ENCODE data around the gene ACTL10.

ACTL10 gene

DNA sequence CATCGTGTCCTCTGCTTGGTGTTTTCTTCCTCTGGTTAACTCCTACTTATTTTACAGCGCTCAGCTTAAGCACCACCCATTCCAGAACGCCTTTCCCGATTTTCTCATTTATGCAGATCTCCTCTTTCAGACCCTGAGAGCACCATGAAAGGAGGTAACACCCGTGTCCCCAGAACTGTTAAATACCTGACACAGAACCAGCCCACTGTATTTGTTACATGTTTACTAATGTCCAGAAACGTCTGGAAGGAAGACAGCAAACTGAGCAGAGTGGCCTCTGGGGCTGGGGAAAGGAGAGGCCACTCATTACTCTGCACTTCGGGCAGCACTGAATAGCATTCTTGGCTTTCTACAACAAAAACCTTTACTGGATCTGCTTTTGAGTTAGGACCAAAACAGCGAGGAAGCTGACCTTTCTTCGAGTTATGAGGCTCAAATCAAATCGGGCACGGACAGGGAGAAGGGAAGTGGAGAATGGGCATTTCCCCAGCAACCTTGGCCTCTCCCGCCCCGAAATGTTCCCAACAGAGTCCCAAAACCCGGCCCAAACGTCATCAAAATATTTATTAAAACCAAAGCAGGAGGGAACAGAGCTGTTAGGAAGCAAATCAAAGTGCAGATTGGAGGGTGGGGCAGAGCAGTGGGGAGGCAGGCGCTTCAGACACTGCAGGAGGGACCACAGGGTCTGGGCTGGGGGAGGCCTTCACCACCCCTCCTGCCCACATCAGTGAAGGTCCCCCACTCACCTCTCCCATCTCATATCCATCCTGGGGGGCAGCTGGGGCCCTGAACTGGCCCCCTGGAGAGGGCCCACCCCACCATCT lies 8.6 kb downstream of the ACTL10 start:
- DNase-seq (ENCODE audit: extremely low read depth in 1 of 2, low read depth in 1 of 2) = no peak

DNA sequence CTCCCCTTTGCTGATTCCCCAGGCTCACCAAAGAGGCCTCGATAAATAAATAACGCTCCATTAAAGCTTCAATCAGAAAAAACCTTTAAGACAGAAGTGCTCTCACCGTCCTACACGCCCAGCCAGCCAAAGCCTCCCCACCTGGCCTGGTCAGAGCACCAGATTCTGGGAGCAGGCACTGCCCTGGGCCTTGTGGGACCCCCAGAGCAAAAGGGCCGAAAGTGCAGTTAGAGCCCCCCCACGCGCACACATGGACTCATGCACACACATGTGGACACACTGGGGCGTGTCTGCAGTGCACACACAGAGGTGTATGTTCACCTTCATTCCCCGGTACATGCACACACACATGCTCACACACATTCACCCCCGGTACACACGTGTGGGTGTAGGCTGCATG lies 9.4 kb downstream of the ACTL10 start:
- DNase-seq (ENCODE audit: extremely low read depth in 1 of 2, low read depth in 1 of 2) = no peak

DNA sequence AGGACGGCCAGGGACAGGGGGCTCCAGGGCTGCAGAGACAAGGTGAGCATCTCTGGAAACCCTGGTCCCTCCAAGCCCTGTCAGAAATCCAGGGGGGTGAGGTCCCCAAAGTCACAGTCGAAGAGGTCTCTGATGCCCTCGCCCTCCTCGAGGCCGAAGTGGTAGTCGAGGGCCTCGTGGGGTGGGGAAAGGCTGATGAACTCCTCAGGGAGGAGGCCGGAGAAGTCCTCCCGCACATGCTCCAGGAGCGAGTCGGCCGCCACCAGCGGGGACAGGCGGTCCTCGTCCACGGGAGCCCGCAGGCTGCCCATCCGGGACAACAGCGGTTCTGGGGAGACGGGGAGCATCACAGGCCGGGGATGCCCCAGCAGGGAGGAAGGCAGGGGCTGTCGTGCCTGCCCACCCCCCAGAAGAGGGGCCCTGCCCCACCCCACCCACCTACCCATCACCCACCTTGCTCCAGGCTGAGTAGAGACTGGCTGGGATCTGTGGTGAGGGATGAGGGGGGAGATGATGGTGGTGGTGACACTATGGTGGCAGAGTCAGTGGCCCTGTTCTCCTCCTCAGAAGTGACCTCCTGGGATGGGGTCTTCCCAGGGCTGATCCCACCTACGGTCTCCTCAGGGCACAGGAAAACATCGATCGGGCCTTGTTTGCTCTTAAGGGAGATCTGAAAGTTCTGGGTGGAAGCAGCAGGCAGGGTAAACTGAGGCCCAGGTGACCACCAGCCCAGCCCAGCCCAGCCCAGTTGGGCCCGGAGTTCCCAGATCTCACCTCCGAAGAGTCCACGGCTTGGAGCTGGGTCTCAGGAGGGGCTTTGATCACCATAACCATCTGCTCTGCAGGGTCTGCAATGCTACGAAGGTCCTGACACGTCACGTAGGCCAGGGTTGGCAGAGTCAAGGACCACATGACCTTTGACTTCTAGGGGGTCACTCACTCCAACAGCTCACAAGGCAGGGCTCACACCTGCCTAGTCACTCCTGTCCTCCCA lies 10.2 kb downstream of the ACTL10 start:
- no peak for DNase-seq (ENCODE audit: extremely low read depth in 1 of 2, low read depth in 1 of 2)

DNA sequence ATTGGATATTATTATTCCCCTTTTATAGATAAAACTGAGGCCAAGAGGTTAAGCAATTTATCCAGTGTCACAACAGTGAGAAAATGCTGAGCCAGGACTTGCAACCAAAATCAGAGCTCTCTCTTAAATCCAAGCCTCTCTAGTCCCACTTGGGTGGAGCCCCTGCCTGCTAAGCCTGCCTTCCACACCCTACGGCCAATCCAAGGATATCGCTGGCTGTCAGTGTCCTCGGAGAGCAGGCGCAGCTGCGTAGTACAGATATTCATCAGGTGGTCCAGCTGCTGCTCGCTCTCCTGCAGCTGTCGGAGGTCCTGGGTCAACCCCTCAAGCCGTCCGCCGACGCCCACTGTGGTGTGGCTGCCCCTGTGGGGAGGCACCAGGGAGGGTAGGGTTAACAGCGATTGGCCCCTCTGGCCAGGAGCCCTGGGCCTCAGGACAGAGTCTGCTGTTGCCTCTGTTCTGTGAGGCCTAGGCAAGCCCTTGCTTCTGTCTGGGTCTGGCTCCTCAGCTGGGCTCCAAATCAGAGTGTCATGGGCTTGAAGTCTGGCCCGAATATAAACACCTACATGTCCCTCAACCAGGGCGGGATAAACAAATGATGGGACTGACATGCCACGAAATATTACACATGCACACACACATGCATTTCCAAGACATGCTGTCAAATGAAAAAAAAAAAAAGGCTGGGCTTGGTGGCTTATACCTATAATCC lies 11.4 kb downstream of the ACTL10 start:
- DNase-seq (ENCODE audit: extremely low read depth in 1 of 2, low read depth in 1 of 2) = no peak

DNA sequence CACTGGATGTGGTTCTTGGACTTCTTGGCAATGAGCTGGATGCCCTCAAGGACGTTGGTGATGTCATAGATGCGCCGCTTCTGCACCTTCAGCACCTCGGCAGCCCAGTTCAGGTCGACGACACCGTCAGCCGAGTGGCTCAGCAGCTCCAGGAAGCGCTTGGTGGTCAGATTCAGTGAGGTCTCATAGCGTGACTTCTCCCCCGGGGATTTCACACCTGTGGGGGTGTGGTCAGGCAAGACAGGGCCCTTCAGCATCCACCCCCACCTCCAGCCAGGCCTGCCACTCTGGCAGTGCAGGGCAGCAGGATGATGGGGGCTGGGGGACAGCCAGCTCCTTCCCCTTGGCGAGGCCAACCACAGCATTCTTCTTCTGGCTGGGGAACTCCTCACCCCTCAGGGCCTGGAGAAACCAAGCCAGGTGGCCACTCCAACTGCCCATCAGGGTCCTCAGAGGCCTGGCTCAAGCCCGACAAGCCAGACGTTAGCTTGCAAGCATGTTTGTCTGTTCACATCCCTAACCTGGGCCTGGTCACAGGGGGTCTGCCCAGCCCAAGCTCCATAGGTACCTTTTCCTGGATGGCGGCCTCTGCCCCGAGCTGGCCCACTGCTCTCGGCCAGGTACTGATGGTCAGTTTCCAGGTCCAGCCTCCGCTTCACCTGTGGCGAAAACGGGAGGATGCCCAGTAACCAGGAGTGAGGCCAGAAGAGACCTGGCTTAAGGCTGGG lies 13.2 kb downstream of the ACTL10 start:
- DNase-seq (ENCODE audit: extremely low read depth in 1 of 2, low read depth in 1 of 2) = peak; percentile 37 to 55

DNA sequence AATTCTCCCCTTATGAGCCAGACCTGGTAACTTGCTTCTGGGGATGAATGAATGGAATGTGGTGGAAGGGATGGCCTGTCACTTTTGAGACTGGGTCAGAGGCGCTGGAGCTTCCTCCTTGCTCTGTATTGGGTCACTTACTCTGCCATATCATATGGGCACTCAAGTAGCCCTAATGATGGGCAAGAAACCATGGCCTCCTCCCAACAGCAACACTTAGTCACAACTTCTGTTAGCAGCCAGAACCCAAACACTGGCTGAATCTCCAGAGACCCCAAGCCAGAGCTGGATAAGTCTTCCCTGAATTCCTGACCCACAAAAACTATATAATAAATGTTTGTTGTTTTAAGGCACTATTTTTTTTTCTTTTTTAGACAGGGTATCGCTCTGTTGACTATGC lies 13.9 kb downstream of the ACTL10 start:
- no peak for DNase-seq (ENCODE audit: extremely low read depth in 1 of 2, low read depth in 1 of 2)

DNA sequence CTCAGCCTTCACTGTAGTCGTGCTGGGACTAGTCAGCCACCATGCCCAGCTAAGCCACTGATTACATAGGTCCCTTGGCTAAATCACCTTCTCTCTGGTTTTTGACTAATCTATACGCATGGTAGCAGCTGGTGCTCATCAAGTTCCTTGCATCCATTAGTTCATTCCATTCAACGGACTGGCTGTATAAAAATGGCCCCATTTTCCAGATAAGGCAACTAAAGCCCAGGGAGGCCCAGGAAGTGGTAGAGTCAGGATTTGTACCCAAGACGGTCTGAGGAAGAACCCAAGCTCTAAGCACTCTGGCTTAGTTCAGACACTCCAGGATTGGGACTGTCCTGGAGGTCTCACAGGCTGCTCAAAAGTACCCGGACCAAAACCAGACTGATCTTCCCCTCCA lies 14.5 kb downstream of the ACTL10 start:
- DNase-seq (ENCODE audit: extremely low read depth in 1 of 2, low read depth in 1 of 2) = no peak

DNA sequence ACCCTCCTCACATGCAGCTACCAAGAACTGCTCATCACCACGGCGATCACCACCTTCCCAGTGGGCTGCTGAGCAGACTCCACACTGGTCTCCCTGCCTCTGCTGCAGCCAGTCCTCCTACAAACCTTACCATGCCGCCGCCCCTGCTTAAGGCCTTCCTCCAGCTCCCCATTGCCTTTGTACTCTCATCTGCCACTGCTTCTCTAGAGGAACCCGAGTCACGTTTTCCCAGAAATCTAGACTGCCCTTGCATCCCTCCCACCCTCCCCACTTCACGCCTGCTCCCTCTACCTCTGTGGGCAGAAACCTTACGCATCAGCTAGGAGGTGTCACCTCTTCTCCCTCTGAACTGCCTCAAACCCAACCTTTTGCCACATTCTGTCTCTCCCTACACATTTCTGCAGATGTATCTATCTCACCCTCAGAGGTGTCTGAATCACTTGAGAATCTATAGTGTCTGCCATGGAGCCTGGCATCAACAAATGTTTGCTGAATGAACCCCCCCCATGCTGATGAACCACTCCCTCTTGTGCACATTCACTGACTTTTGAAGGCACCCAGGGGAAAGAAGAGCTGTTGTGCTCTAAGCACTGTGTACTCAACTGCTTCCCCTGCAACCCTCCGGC lies 15.1 kb downstream of the ACTL10 start:
- peak in 1 of 2 donors; percentile 40 for DNase-seq (ENCODE audit: extremely low read depth in 1 of 2, low read depth in 1 of 2)

DNA sequence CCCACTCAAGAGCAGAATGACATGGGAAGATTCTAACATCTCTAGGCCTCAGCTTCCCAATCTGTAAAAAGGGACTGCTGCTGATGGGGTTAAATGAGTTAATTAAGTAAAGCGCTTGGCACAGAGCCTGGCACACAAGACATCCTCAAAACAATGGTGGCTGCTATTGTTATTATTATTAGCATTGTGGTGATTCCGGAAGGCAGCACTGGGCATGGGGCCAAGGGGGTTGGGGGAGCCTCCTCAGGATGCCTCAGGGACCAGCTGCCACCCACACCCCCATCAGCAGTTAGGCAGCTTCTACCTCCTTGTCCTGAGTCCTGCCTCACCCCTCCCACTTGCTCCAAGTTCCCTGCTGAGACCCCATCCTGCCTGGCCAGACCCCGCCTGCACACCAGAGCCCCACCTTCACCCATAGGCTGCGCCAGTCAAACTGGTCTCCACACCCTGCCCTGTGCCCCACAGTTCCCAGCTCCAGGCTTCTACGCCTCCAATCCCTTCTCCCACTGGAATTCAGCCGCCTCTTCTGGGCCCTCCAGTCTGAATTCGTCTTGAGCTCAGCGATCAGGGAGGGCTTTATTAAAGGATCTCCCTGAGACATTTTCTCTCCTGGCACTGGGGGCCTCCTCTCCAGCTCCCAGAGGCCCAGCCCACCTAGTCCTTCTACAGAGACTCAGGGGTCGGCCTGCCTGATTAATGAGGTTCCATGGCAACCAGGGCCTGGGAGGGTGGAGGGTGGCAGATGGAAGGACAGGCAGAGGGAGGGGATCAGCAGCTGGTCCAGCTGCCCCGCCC lies 18.0 kb downstream of the ACTL10 start:
- DNase-seq (ENCODE audit: extremely low read depth in 1 of 2, low read depth in 1 of 2) = no peak

DNA sequence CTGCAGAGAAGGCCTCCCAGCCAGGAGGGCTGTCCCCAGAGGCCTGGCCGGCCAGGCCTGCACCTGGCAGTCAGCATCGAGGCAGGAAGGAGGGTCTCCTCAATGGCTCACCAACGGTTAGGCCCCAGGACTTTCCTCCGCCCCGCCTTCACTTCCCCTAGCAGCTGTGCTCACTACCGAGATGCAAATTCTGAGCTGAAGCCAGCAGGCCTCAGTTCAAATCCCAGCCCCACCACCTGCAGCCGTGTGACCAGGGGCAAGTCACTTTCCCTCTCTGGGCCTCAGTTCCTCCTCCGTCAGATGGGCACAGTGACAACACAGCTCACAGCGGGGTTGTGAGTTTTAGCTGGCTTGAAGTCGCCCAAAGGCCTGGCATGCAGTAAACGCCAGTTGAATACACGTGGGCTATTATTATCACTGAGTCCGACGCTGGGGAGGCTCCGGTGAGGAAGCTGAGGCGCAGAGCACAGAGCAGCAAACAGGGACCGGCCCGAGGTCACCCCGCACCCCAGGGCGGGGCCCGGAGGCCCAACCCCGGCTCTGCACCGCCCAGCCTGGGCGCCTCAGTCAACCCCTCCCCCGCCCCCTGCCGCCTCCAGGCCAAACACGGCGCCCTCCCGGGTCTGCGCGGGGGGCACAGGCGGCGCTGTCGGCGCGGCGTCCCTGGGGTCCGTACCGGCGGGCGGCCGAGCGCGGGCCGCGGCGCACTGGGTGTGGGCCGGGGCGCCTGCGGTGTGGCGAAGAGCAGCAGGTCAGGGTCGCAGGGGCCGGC lies 18.8 kb downstream of the ACTL10 start:
- peak in 1 of 2 donors; percentile 52 for DNase-seq (ENCODE audit: extremely low read depth in 1 of 2, low read depth in 1 of 2)

DNA sequence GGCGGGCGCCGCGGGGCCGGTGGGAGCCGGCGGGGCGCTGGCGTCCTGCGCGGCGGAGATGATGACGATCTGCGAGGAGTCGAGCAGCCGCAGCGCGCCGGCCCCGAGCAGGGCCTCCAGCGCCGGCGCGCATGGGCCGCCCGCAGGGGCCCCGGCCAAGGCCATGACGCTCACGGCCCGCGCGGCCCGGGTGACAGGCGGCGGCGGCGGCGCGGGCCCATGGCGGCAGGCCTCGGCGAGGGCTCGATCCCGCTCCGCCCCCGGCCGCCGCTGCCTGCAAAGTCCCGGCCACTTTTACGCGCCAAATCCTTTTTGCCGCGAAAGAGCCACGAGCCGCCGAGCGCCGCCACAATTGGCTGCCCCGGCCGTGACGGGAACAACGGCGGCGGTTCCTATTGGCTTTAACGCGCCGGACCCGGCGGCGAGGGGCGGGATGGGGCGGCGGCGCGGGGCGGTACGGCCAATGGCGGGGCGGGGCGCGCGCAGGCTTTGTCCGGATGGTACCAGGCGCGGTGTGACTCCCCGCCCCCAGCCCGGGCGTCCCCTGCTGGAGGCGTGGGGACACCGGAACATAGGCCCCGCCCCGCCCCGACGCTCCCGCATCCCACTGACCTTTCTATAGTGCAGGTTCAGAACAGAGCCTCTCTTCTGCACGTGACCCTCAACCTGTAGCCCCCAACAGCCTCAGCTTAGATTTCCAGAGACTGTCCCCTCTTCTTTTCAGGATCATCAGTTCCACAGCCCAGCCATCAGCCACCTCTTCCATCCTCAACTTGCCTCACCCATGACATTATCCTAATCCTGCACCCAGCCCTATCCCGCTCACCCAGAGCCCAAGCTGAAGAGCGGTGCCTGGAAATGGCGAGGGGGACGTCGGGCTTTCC lies 19.6 kb downstream of the ACTL10 start, which contains the start of gene E2F1:
E2F1 (minus strand) TSS at position 286 of the 884 bp plus-strand sequence; CDS start at position 165, 121 bp downstream.
- DNase-seq (ENCODE audit: extremely low read depth in 1 of 2, low read depth in 1 of 2) = peak; percentile 91 to 97

DNA sequence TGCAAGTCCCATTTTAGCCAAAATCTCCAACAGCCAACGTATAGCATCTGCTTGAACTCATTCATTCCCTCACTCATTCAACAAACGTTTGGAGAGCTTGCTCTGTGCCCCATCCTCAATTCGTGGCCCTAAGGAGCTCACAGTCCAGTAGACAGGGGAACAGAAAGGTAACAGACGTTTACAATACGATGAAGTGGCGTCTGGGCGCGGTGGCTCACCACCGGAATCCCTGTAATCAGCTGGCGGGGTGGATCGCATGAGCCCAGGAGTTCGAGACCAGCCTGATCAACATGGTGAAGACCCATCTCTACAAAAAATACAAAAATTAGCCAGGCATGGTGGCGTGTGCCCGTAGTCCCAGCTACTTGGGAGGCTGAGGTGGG lies 20.2 kb downstream of the ACTL10 start:
- no peak for DNase-seq (ENCODE audit: extremely low read depth in 1 of 2, low read depth in 1 of 2)

DNA sequence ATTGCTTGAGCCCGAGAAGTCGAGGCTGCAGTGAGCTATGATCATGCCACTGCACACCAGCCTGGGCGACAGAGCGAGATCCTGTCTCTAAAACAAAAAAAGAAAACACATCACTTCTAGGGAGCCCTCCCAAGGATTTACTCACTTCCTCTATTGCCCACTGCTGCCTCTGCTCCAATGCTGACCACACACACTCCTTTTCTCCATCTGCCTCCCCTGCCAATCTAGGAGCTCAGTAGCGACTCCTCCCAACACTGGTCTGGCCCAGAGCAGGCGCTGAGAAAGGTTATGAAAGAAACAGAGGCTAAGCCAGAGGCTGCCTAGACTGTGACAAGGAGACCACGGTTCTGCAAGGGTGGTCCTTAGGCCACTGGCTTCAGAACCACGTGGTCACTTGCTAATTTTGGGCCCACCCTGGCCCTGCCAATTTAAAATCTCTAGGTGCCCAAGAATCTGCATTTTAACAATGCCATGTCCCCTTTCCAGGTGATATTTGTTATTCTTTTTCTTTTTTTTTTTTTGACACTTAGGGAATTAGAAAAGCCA lies 20.7 kb downstream of the ACTL10 start:
- no peak for DNase-seq (ENCODE audit: extremely low read depth in 1 of 2, low read depth in 1 of 2)

DNA sequence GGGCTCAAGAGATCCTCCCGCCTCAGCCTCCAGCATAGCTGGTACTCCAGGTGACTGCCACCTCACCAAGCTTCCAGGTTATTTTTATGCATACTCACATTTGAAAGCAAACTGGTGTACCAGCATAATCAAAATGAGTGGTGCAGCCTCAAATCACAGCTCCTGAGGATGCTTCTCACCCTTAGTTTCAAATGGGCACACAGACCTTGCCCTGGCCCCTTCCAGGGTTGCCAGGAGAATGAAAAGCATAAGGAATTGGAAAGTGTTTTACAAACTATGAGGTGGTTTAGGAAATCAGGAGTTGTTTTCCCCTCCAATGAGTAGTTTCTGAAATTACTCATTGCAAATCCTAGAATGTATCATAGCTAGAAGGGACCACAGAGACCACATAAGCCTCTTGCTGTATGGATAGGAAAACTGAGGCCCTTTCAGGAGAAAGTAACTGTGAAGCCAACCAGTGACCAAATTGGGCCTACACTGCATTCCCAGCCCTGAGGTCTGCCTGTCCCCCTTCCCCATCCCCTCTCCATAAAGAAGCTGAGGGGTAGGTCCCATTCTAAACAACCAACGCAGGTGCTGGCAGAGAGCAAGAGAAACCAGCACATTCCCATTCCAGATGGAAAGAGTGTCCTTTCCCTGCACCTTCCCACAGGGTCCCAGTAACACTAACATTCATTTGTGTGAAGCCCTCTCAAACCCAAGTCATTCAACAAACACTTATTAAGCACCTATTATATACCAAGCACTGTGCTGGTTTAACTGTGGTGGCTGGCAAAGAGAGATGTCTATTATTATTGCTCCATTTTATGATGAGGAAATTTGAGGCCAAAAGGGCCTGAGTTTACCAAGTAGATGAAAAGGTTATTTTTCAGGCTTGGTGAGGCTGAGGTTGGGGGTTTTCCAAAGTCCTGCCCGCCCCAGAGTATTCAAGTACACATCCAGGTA lies 21.5 kb downstream of the ACTL10 start:
- DNase-seq (ENCODE audit: extremely low read depth in 1 of 2, low read depth in 1 of 2) = no peak

DNA sequence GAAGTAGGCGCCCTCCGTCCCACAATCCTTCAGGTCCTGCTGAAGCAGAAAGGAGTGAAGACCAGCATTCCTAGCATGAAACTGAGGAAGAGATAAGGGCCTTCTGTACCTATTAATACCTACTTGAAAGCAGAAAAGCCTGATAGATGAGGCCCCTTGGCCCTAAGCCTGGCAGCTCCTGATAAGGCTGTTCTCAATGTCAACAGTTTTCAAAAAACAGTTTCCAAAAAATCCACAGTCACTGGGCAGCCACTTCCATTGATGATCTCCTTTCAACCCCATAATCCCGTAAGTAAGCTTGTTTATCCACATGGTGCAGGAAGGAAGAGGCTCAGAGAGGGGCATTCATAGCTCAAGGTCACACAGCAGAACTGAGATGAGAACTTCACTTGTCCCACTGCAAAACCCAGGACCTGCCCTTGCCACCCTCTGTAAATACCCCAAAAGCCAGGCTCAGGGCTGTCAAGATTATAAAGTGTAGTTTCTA lies 22.2 kb downstream of the ACTL10 start:
- no peak for DNase-seq (ENCODE audit: extremely low read depth in 1 of 2, low read depth in 1 of 2)

DNA sequence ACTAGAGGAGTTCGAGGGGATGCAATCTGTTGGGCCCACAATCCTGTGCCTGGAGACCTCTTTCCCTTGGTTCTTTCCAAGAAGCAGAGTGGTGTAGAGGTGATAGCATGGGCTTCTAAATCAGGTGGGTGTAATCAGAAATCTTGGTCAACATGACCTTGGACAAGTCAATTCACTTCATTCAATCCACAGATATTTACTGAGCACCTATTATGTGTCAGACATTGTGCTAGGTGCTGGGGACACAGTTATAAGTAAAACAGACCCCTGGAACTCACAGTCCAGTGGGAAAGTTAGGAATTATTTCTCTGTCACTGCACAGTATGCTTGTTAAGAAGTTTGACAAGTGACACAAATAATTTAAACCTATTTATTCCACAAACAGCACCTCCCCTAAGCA lies 22.8 kb downstream of the ACTL10 start:
- DNase-seq (ENCODE audit: extremely low read depth in 1 of 2, low read depth in 1 of 2) = no peak
